Measurements from ENCODE around the gene LMTK3. TPM values are rescaled to one million over a fixed set of nuclear protein-coding genes. Genes with fewer than 3 reads are reported as not detected.

The LMTK3 gene
- total and polyA plus RNA-seq, 4 donors: 8.8 to 76.5 (median 38.3) TPM

DNA sequence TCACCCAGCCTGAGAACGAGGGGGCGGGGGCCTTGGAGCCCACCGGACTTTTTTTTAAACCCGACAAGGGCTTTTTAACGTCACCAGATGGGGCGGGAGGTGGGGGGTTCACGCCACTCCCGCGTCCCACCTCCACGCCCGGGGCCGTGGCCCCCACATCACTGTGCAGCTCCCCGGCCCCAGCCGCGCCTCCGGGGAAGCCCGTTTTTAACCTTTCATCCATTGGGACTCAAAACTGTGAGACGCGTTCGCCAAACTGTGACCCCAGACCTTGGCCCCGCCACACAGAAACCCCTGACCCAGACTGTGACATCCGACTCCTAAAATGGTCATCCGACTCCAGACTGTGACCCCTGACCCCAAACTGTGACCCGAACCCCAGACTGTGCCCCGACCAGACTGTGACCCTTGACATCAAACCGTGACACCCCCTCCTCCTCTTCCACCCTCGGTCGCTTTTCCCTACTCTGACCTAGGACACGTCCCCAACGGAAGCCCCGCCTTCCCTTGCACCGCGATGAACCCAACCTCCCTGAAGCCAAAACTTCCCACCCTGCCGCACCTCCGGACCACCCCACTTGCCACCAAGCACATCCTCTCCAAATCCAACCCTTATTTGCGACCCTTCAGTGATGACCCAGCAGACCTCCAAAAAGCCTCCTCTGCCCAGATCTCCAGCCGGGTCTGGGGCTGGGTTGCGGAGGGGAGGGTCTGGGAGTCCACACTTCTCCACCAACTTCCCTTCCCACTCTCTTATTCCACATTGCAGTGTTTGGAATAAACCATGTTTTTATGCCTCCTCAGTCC lies 67.3 kb downstream of the LMTK3 start:
- peaks cover 25% of the 10 kb centered on the region for H3K4me1 ChIP-seq (ENCODE audit: control insufficient read depth, insufficient read depth, low read length)
- H3K36me3 ChIP-seq (ENCODE audit: control insufficient read depth, insufficient read depth, low read length): peaks cover 32% of the 10 kb centered on the region
- H3K27me3 ChIP-seq (ENCODE audit: control insufficient read depth, insufficient read depth, low read length): peaks cover 11% of the 10 kb centered on the region
- DNase-seq (ENCODE audit: low read depth in 4 of 6, low spot score in 6 of 6): no peak
- no peaks in the 10 kb centered on the region for H3K9me3 ChIP-seq (ENCODE audit: control insufficient read depth, insufficient read depth, low read length)
- peak overlapping the region; percentile 98 for H3K27ac ChIP-seq (ENCODE audit: low read depth, low read length)
- peak overlapping the region; percentile 96 for H3K4me3 ChIP-seq (ENCODE audit: low read depth, low read length)
- WGBS (ENCODE audit: insufficient coverage): 16% methylated on average over 34 of the region's 38 CpGs

DNA sequence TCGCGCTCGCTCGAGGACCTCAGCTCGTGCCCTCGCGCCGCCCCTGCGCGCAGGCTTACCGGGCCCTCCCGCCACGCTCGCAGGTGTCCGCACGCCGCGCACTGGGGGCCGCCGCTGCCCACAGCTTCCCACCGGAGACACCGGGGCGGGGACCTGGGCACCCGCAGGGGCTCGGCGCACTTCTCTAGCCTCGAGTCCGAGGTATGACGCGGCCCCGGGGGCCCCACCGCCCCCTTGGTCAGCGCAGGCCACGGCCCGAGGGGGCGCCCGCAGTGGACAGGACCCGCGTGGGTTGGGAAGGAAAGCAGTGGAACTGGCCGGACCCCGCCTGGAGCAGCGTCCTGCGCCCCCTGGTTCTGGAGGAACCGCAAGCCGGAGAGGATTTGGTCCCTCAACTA lies 67.9 kb downstream of the LMTK3 start:
- DNase-seq (ENCODE audit: low read depth in 4 of 6, low spot score in 6 of 6): peak in 1 of 6 donors; percentile 15
- Histone ChIP-seq H3K27ac (ENCODE audit: low read depth, low read length) (peak overlapping the region; percentile 98), H3K36me3 (ENCODE audit: control insufficient read depth, insufficient read depth, low read length) (peaks cover 27% of the 10 kb centered on the region), H3K4me3 (ENCODE audit: low read depth, low read length) (no peak overlapping the region), H3K9me3 (ENCODE audit: control insufficient read depth, insufficient read depth, low read length) (no peaks in the 10 kb centered on the region), H3K27me3 (ENCODE audit: control insufficient read depth, insufficient read depth, low read length) (peaks cover 11% of the 10 kb centered on the region), H3K4me1 (ENCODE audit: control insufficient read depth, insufficient read depth, low read length) (peaks cover 25% of the 10 kb centered on the region)
- 9% methylated on average over 38 of the region's 45 CpGs for WGBS (ENCODE audit: insufficient coverage)

DNA sequence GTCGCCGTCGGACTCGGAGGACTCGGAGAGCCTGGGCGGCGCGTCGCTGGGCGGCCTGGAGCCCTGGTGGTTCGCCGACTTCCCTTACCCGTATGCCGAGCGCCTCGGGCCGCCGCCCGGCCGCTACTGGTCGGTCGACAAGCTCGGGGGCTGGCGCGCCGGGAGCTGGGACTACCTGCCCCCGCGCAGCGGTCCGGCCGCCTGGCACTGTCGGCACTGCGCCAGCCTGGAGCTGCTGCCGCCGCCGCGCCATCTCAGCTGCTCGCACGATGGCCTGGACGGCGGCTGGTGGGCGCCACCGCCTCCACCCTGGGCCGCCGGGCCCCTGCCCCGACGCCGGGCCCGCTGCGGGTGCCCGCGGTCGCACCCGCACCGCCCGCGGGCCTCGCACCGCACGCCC lies 68.4 kb downstream of the LMTK3 start:
- peak in 2 of 6 donors; percentile 20 to 49 for DNase-seq (ENCODE audit: low read depth in 4 of 6, low spot score in 6 of 6)
- Histone ChIP-seq H3K4me3 (ENCODE audit: low read depth, low read length) (no peak overlapping the region), H3K36me3 (ENCODE audit: control insufficient read depth, insufficient read depth, low read length) (peaks cover 23% of the 10 kb centered on the region), H3K27me3 (ENCODE audit: control insufficient read depth, insufficient read depth, low read length) (peaks cover 11% of the 10 kb centered on the region), H3K27ac (ENCODE audit: low read depth, low read length) (no peak overlapping the region), H3K9me3 (ENCODE audit: control insufficient read depth, insufficient read depth, low read length) (no peaks in the 10 kb centered on the region), H3K4me1 (ENCODE audit: control insufficient read depth, insufficient read depth, low read length) (peaks cover 25% of the 10 kb centered on the region)
- WGBS (ENCODE audit: insufficient coverage): 6% methylated on average over 60 of the region's 60 CpGs

DNA sequence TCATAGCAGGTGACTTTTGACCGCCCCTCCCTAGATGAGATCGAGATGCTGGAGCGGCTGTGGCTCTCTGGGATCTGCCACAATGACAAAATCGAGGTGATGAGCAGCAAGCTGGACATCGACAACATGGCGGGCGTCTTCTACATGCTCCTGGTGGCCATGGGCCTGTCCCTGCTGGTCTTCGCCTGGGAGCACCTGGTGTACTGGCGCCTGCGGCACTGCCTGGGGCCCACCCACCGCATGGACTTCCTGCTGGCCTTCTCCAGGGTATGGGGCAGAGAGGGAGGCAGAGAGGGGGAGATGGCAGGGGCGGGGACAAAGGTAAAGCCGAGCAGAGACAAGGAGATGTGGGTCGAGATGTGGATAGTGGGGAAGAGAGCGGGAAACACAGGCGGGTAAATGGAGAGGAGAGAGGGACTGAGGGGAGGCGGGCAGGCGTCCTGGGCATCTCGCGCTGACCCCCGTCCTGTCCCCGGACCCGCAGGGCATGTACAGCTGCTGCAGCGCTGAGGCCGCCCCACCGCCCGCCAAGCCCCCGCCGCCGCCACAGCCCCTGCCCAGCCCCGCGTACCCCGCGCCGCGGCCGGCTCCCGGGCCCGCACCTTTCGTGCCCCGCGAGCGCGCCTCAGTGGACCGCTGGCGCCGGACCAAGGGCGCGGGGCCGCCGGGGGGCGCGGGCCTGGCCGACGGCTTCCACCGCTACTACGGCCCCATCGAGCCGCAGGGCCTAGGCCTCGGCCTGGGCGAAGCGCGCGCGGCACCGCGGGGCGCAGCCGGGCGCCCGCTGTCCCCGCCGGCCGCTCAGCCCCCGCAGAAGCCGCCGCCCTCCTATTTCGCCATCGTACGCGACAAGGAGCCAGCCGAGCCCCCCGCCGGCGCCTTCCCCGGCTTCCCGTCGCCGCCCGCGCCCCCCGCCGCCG lies 69.3 kb downstream of the LMTK3 start:
- WGBS (ENCODE audit: insufficient coverage): 25% methylated on average over 93 of the region's 94 CpGs
- Histone ChIP-seq H3K36me3 (ENCODE audit: control insufficient read depth, insufficient read depth, low read length) (peaks cover 14% of the 10 kb centered on the region), H3K9me3 (ENCODE audit: control insufficient read depth, insufficient read depth, low read length) (no peaks in the 10 kb centered on the region), H3K27me3 (ENCODE audit: control insufficient read depth, insufficient read depth, low read length) (peaks cover 11% of the 10 kb centered on the region), H3K4me3 (ENCODE audit: low read depth, low read length) (no peak overlapping the region), H3K27ac (ENCODE audit: low read depth, low read length) (no peak overlapping the region), H3K4me1 (ENCODE audit: control insufficient read depth, insufficient read depth, low read length) (peaks cover 25% of the 10 kb centered on the region)
- no peak for DNase-seq (ENCODE audit: low read depth in 4 of 6, low spot score in 6 of 6)

DNA sequence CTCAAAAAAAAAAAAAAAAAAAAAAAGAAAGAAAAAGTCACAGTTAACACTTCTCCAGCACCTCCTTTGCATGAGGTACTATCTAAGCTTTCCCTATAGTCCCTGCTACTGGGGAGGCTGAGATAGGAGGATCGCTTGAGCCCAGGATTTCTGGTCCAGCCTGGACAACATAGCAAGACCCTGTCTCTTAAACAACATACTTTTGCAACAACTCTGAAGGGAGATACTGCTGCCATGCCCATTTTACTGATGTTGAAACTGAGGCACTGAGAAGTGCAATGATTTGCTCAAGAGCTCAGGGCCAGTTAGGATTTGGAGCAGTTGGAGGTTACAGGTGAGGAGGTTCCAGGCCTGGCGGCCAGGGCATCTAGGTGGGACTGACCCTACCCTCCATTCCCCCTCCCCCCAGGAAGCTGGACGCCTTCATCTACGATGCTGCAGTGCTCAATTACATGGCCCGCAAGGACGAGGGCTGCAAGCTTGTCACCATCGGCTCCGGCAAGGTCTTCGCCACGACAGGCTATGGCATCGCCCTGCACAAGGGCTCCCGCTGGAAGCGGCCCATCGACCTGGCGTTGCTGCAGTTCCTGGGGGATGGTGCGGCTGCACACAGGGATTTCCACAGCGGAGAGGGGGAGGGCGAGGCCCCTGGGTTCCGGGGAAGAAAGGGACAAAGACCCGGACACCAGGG lies 70.1 kb downstream of the LMTK3 start:
- H3K4me1 ChIP-seq (ENCODE audit: control insufficient read depth, insufficient read depth, low read length): peaks cover 22% of the 10 kb centered on the region
- no peak overlapping the region for H3K27ac ChIP-seq (ENCODE audit: low read depth, low read length)
- 97% methylated on average over 15 of the region's 20 CpGs for WGBS (ENCODE audit: insufficient coverage)
- no peaks in the 10 kb centered on the region for H3K9me3 ChIP-seq (ENCODE audit: control insufficient read depth, insufficient read depth, low read length)
- no peak for DNase-seq (ENCODE audit: low read depth in 4 of 6, low spot score in 6 of 6)
- H3K36me3 ChIP-seq (ENCODE audit: control insufficient read depth, insufficient read depth, low read length): peaks cover 14% of the 10 kb centered on the region
- no peak overlapping the region for H3K4me3 ChIP-seq (ENCODE audit: low read depth, low read length)
- H3K27me3 ChIP-seq (ENCODE audit: control insufficient read depth, insufficient read depth, low read length): peaks cover 11% of the 10 kb centered on the region

DNA sequence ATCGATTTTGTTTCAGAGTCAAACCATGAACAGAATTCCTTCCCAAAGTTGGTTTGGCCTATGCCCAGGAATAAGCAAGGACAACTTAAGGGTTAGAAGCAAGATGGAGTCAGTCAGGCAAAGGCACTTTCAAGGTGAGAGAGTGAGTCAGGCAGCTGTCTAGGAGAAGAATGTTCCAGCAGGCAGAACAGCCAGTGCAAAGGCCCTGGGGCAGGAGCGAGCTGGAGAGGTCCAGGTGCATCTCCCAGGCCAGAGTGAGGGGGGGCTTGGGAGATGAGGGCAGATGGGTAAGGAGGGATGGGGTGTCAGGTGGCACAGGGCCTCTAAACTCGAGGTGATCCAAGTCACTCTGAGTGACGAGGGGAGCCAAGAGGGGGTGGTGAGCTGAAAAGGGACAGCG lies 75.0 kb downstream of the LMTK3 start:
- Histone ChIP-seq H3K9me3 (ENCODE audit: control insufficient read depth, insufficient read depth, low read length) (no peaks in the 10 kb centered on the region), H3K4me3 (ENCODE audit: low read depth, low read length) (no peak overlapping the region), H3K36me3 (ENCODE audit: control insufficient read depth, insufficient read depth, low read length) (peaks cover 16% of the 10 kb centered on the region), H3K4me1 (ENCODE audit: control insufficient read depth, insufficient read depth, low read length) (no peaks in the 10 kb centered on the region), H3K27me3 (ENCODE audit: control insufficient read depth, insufficient read depth, low read length) (peaks cover 3% of the 10 kb centered on the region), H3K27ac (ENCODE audit: low read depth, low read length) (no peak overlapping the region)
- no peak for DNase-seq (ENCODE audit: low read depth in 4 of 6, low spot score in 6 of 6)
- WGBS (ENCODE audit: insufficient coverage): 84% methylated on average over 4 of the region's 5 CpGs

Other genes with a start within 250 kb of the LMTK3 start
- gene ZNF114, start 241.8 kb downstream of the LMTK3 start, total RNA-seq: 10 to 100 TPM in 1 of 2 donors, 1 to 10 TPM in 1; 7.2 to 13.6 TPM
- 1 to 10 TPM; 6.2 to 6.3 TPM for gene ZNF114, start 241.8 kb downstream of the LMTK3 start, polyA plus RNA-seq (ENCODE audit: insufficient read length in 2 of 2)
- 10 to 100 TPM; 31.6 to 77.1 TPM for gene EMP3, start 186.3 kb downstream of the LMTK3 start, total RNA-seq
- 10 to 100 TPM; 29.7 to 64.9 TPM for gene EMP3, start 186.3 kb downstream of the LMTK3 start, polyA plus RNA-seq (ENCODE audit: insufficient read length in 2 of 2)
- gene TMEM143, start 147.9 kb downstream of the LMTK3 start, total RNA-seq: 1 to 10 TPM; 3.5 to 6.7 TPM
- gene TMEM143, start 147.9 kb downstream of the LMTK3 start, polyA plus RNA-seq (ENCODE audit: insufficient read length in 2 of 2): 10 to 100 TPM; 10.0 to 14.7 TPM
- not detected for gene SYNGR4, start 147.5 kb downstream of the LMTK3 start, total RNA-seq
- under 1 TPM; 0.35 to 0.76 TPM for gene SYNGR4, start 147.5 kb downstream of the LMTK3 start, polyA plus RNA-seq (ENCODE audit: insufficient read length in 2 of 2)
- gene KDELR1, start 120.3 kb downstream of the LMTK3 start, total RNA-seq: 10 to 100 TPM; 44.6 to 86.8 TPM
- gene KDELR1, start 120.3 kb downstream of the LMTK3 start, polyA plus RNA-seq (ENCODE audit: insufficient read length in 2 of 2): 100 to 1,000 TPM; 125 to 141 TPM
- 1 to 10 TPM; 2.6 to 6.3 TPM for gene GRIN2D, start 118.2 kb downstream of the LMTK3 start, total RNA-seq
- gene GRIN2D, start 118.2 kb downstream of the LMTK3 start, polyA plus RNA-seq (ENCODE audit: insufficient read length in 2 of 2): 10 to 100 TPM; 30.9 to 32.0 TPM
- 10 to 100 TPM; 10.5 to 23.4 TPM for gene GRWD1, start 65.9 kb downstream of the LMTK3 start, total RNA-seq
- gene GRWD1, start 65.9 kb downstream of the LMTK3 start, polyA plus RNA-seq (ENCODE audit: insufficient read length in 2 of 2): 10 to 100 TPM; 22.0 to 29.9 TPM
- gene KCNJ14, start 56.3 kb downstream of the LMTK3 start, total RNA-seq: 1 to 10 TPM in 1 of 2 donors, under 1 TPM in 1; 0.61 to 1.4 TPM
- gene KCNJ14, start 56.3 kb downstream of the LMTK3 start, polyA plus RNA-seq (ENCODE audit: insufficient read length in 2 of 2): 1 to 10 TPM; 1.2 to 2.1 TPM
- gene CYTH2, start 42.5 kb downstream of the LMTK3 start, total RNA-seq: 10 to 100 TPM; 29.9 to 49.8 TPM
- 100 to 1,000 TPM in 1 of 2 donors, 10 to 100 TPM in 1; 98.0 to 109 TPM for gene CYTH2, start 42.5 kb downstream of the LMTK3 start, polyA plus RNA-seq (ENCODE audit: insufficient read length in 2 of 2)
- gene SULT2B1, start 40.3 kb upstream of the LMTK3 start, total RNA-seq: under 1 TPM in 1 of 2 donors, not detected in 1; 0.39 TPM
- gene SULT2B1, start 40.3 kb upstream of the LMTK3 start, polyA plus RNA-seq (ENCODE audit: insufficient read length in 2 of 2): under 1 TPM; 0.48 to 0.90 TPM
- not detected for gene SPACA4, start 94.9 kb upstream of the LMTK3 start, total RNA-seq
- under 1 TPM in 1 of 2 donors, not detected in 1; 0.54 TPM for gene SPACA4, start 94.9 kb upstream of the LMTK3 start, polyA plus RNA-seq (ENCODE audit: insufficient read length in 2 of 2)
- gene FAM83E, start 103.2 kb upstream of the LMTK3 start, total RNA-seq: under 1 TPM in 1 of 2 donors, not detected in 1; 0.61 TPM
- gene FAM83E, start 103.2 kb upstream of the LMTK3 start, polyA plus RNA-seq (ENCODE audit: insufficient read length in 2 of 2): under 1 TPM; 0.13 to 0.45 TPM
- 1,000 to 10,000 TPM in 1 of 2 donors, 100 to 1,000 TPM in 1; 747 to 1,623 TPM for gene RPL18, start 107.3 kb upstream of the LMTK3 start, total RNA-seq
- gene RPL18, start 107.3 kb upstream of the LMTK3 start, polyA plus RNA-seq (ENCODE audit: insufficient read length in 2 of 2): 1,000 to 10,000 TPM; 1,019 to 1,048 TPM
- gene SPHK2, start 107.7 kb upstream of the LMTK3 start, total RNA-seq: 10 to 100 TPM; 10.2 to 11.6 TPM
- gene SPHK2, start 107.7 kb upstream of the LMTK3 start, polyA plus RNA-seq (ENCODE audit: insufficient read length in 2 of 2): 10 to 100 TPM; 36.6 to 39.3 TPM
- 10 to 100 TPM in 1 of 2 donors, 1 to 10 TPM in 1; 6.2 to 16.6 TPM for gene DBP, start 125.5 kb upstream of the LMTK3 start, total RNA-seq
- 10 to 100 TPM; 14.0 to 16.2 TPM for gene DBP, start 125.5 kb upstream of the LMTK3 start, polyA plus RNA-seq (ENCODE audit: insufficient read length in 2 of 2)
- gene CA11, start 134.4 kb upstream of the LMTK3 start, total RNA-seq: 10 to 100 TPM; 13.3 to 64.7 TPM
- gene CA11, start 134.4 kb upstream of the LMTK3 start, polyA plus RNA-seq (ENCODE audit: insufficient read length in 2 of 2): 10 to 100 TPM; 53.6 to 71.7 TPM
- 1 to 10 TPM in 1 of 2 donors, under 1 TPM in 1; 0.10 to 1.2 TPM for gene NTN5, start 161.2 kb upstream of the LMTK3 start, total RNA-seq
- 1 to 10 TPM in 1 of 2 donors, under 1 TPM in 1; 0.63 to 2.3 TPM for gene NTN5, start 161.2 kb upstream of the LMTK3 start, polyA plus RNA-seq (ENCODE audit: insufficient read length in 2 of 2)
- not detected for gene FUT2, start 184.1 kb upstream of the LMTK3 start, total RNA-seq
- gene FUT2, start 184.1 kb upstream of the LMTK3 start, polyA plus RNA-seq (ENCODE audit: insufficient read length in 2 of 2): 1 to 10 TPM; 2.1 to 6.7 TPM
- gene MAMSTR, start 207.9 kb upstream of the LMTK3 start, total RNA-seq: 1 to 10 TPM in 1 of 2 donors, under 1 TPM in 1; 0.89 to 2.4 TPM
- 1 to 10 TPM; 4.1 to 6.6 TPM for gene MAMSTR, start 207.9 kb upstream of the LMTK3 start, polyA plus RNA-seq (ENCODE audit: insufficient read length in 2 of 2)
- gene RASIP1, start 228.8 kb upstream of the LMTK3 start, total RNA-seq: 10 to 100 TPM in 1 of 2 donors, 1 to 10 TPM in 1; 2.9 to 11.9 TPM
- gene RASIP1, start 228.8 kb upstream of the LMTK3 start, polyA plus RNA-seq (ENCODE audit: insufficient read length in 2 of 2): 10 to 100 TPM in 1 of 2 donors, 1 to 10 TPM in 1; 8.1 to 11.9 TPM
- gene IZUMO1, start 235.1 kb upstream of the LMTK3 start, total RNA-seq: under 1 TPM in 1 of 2 donors, not detected in 1; 0.10 TPM
- 1 to 10 TPM in 1 of 2 donors, under 1 TPM in 1; 0.41 to 1.2 TPM for gene IZUMO1, start 235.1 kb upstream of the LMTK3 start, polyA plus RNA-seq (ENCODE audit: insufficient read length in 2 of 2)
- gene FUT1, start 240.8 kb upstream of the LMTK3 start, total RNA-seq: 1 to 10 TPM; 1.9 to 4.4 TPM
- 1 to 10 TPM; 2.9 to 3.5 TPM for gene FUT1, start 240.8 kb upstream of the LMTK3 start, polyA plus RNA-seq (ENCODE audit: insufficient read length in 2 of 2)
- not detected for gene FGF21, start 243.7 kb upstream of the LMTK3 start, total RNA-seq
- gene FGF21, start 243.7 kb upstream of the LMTK3 start, polyA plus RNA-seq (ENCODE audit: insufficient read length in 2 of 2): not detected

Measured in spinal cord (tissue), 10 donors.